ENCODE measurements around the gene EGLN2. TPM values are rescaled to one million over a fixed set of nuclear protein-coding genes. Genes with fewer than 3 reads are reported as not detected.
"Not testable (repeated sequence)": the region's sequence is repeated elsewhere in the genome, so short reads cannot be mapped to it uniquely, and the experiment has no call there.

Gene EGLN2
- total RNA-seq (2014; rRNA removed; shearing (Covaris generic)) = 58.4 and 70.7 TPM in 2 replicates
- 69.7 and 72.3 TPM in 2 replicates for polyA plus RNA-seq (2015; cell fraction: cytosol; rRNA removed)
- 67.6 and 78.5 TPM in 2 replicates for polyA plus RNA-seq (2015; cell fraction: nucleus; rRNA removed)

DNA sequence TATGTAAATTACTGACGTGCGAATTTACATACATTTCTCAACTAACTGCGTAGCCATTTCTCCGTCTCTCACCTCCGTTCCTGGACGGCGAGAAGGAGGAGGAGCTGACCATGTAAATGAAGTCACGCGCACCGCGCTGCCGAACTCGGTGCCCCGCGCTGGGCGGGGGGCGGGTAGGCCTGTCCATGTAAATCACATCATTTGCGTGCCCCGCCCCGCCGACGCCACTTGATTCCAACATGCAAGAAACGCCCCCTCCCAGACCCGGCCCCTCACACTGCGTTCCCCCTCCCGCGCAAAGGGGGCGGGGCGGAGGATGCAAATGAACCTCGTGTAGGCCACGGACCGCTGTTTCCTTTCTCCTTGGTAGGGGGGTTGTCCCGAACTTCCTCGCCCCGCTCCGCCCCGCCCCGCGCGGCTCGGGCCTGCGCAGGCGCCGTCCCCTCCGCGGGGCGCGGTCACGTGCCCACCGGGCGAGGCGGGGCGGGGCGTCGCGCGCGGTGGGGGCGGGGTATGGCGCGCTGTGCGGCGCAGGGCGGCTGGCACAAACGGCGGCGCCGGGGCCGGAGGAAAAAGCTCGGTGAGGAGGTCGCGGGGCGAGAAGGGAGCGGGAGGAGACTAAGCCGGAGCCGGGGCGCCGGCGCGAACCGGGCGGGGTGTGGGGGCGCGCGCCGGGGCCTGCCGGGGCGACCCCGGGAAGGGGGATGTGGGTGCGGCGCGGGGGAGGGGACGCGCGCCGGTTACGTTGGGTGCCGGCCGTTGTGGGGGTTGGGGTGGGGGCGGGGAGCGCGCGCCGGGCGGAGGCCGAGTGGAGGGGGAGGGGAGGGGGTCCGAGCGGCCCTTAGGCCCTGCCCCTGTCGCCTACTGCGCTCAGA is at the start of gene EGLN2:
Gene EGLN2, plus strand, starts transcription at position 509 of the 875 bp plus-strand sequence. CDS start 1,382 bp downstream, outside the sequence.
- peak; percentile 99 for DNase-seq (ENCODE audit: low read depth, low spot score)
- in situ Hi-C loops (cut with HindIII; ENCODE audit: low pct_unique_long_range_greater_than_20kb, low sequenced_read_pairs) = no loop called here

DNA sequence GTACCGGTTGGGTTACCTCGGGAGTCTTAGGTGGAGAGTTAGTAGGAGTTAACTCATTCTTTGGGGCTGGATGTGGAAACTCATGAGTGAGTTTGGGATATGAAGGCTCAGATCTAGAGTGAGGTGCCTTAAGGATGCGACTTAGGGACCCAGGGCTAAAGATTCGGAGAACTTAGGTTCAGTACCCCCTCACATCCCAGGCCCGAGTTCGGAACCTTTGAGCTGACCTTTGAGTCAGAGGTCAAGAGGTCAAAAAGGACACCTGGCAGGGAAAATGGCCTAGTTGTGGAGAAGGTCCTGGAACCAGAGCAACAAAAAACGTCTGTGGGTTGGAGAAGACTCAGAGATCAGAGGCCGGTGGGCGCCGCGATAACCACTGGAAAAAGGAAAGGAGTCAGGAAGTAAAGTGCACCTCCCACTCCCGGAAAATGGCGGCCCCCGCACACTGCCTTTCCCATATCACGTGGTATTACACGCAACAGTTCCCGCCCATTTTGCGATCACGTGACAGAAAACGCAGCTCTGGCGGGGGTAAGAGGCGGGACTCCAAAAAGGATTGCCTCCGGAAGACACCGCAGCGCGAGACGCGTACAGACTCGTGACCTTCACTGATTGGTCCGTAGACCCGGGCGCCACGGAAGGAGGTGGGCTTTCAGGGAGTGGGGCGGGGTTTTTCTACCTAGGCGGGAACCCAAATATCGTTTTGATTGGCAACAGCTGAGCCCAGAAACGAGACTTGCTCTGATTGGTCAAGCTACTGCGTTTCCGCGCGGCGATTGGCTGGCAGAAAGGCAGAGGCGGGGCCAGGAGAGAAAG is 48.7 kb upstream of the EGLN2 start, which contains the start of gene ACTMAP:
Gene ACTMAP, minus strand, starts transcription at position 420 of the 816 bp plus-strand sequence. CDS start 674 bp downstream, outside the sequence.
- DNase-seq (ENCODE audit: low read depth, low spot score) = peak; percentile 100
- in situ Hi-C loops (cut with HindIII; ENCODE audit: low pct_unique_long_range_greater_than_20kb, low sequenced_read_pairs) = no loop called here

DNA sequence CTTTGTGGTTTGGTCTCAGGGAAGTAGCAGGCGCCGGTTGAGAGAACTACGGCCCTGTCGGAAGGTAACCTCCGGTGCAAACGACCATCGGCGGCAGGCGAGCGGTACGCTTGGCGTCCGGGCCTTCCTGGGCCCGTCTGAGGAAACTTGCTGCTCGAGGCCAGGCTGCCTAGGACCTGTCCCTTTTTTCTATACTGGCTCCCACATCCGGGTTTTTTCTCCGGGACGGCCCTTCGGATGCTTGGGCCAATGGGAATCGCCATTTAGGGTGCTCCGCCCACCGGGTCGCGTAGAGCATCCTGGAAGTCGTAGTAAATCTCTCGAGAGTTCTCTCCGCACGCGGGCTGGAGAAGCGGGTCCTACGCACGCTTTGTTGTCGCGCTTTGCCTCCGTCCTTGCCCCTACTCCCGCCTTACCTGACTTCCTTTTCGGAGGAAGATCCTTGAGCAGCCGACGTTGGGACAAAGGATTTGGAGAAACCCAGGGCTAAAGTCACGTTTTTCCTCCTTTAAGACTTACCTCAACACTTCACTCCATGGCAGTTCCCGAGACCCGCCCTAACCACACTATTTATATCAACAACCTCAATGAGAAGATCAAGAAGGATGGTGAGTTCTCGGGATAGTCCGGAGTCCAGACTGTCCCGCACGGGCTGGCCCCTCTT is 48.0 kb upstream of the EGLN2 start, which contains the start of gene SNRPA:
Gene SNRPA, plus strand, starts transcription at position 330 of the 664 bp plus-strand sequence. Its CDS starts 206 bp downstream, at position 536.
- in situ Hi-C loops (cut with HindIII; ENCODE audit: low pct_unique_long_range_greater_than_20kb, low sequenced_read_pairs) = no loop called here
- DNase-seq (ENCODE audit: low read depth, low spot score) = peak; percentile 98

DNA sequence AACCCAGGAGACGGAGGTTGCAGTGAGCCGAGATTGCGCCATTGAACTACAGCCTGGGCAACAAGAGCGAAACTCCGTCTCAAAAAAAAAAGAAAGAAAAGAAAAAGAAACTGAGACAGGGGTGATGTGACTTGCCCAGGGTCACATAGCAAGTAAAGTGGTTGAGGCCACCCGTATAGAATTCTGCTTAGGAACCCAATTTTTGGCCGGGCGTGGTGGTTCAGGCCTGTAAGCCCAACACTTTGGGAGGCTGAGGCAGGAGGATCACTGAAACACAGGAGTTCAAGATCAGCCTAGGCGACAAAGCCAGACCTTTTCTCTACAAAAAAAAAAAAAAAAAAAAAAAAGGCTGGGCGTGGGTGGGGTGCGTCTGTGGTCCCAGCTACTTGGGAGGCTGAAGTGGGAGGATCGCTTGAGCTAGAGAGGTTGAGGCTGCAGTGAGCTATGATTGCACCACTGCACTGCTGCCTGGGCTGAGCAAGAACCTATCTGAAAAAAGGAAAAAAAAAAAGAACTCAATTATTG is 46.7 kb upstream of the EGLN2 start:
- no peak for DNase-seq (ENCODE audit: low read depth, low spot score)
- in situ Hi-C loops (cut with HindIII; ENCODE audit: low pct_unique_long_range_greater_than_20kb, low sequenced_read_pairs) = no loop called here

DNA sequence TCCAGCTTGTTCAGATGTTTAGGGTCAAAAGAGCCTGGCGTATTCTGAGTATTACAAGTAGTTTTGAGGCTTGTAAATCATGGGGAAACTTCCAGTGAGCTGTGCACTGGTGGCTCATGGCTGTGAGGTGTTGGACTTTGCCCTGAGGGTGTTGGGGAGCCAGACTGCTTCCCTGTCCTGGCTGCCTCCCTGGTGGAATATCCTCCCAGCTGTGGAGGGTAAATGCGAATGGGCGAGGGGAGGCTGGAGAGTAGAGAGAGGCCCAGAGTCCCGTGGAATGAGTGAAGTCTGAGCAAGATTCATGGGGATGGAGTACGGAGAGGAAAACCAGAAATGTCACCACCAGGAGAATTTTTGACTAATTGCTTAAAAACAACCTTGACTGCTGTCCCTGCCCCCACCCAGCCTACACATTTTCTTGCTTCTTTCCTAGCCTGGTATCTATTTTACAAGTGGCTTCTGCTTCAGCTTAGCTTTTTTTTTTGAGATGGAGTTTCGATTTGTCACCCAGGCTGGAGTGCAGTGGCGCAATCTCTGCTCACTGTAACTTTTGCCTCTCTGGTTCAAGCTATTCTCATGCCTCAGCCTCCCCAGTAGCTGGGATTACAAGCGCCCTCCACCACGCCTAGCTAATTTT is 44.3 kb upstream of the EGLN2 start:
- in situ Hi-C loops (cut with HindIII; ENCODE audit: low pct_unique_long_range_greater_than_20kb, low sequenced_read_pairs) = no loop called here
- DNase-seq (ENCODE audit: low read depth, low spot score) = no peak

DNA sequence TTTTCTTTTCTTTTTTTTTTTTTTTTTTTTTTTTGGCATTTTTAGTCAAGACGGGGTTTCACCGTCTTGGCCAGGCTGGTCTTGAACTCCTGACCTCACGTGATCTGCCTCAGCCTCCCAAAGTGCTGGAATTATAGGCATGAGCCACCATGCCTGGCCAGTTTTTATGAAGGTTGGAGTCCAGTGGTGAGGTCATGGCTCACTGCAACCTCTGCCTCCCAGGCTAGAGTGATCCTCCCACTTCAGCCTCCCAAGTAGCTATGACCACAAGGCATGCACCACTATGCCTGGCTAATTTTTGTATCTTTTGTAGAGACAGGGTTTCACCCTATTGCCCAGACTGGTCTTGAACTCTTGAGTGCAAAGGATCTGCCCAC is 43.8 kb upstream of the EGLN2 start:
- DNase-seq (ENCODE audit: low read depth, low spot score) = no peak
- in situ Hi-C loops (cut with HindIII; ENCODE audit: low pct_unique_long_range_greater_than_20kb, low sequenced_read_pairs) = no loop called here

DNA sequence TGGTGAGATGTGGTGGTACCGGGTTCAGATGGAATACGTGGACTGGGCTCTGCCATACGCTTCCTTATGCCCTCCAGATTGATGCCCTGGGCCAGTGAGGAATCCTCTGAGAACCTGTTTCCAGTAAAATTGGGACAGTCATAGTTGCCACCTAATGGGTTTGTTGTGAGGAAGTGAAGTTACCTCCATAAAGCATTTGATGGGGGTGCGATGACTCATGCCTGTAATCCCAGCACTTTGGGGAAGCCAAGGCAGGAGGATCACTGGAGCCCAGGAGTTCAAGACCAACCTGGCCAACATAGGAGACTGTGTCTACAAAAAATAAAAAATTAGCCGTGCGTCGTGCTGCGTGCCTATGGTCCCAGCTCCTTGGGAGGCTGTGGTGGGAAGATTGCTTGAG is 43.2 kb upstream of the EGLN2 start:
- in situ Hi-C loops (cut with HindIII; ENCODE audit: low pct_unique_long_range_greater_than_20kb, low sequenced_read_pairs) = no loop called here
- DNase-seq (ENCODE audit: low read depth, low spot score) = no peak

DNA sequence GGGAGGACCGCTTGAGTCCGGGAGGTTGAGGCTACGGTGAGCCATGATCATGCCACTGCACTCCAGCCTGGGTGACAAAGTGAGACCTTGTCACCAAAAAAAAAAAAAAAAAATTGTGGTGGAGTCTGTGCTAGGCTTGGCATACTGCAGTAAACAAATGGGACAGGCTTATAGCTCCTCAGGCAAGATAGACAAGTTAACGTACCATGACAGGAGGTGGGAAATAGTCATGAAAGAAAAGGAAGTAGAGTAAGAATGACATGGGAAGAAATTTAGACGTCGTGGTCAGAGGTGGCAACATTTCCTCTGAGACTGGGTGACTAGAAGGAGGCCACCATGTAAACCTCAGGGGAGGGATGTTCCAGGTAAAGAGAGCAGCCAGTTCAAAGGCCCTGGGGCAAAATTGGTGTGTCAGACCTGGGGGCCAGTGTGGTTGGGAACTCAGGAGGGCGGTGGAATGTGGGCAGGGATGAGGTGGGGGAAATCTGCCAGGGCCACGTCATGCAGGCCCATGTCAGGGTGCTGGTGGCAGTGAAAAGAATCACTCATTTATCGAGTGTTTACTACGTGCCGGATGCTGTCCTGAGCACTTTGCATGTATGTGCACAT is 42.4 kb upstream of the EGLN2 start:
- in situ Hi-C loops (cut with HindIII; ENCODE audit: low pct_unique_long_range_greater_than_20kb, low sequenced_read_pairs) = no loop called here
- no peak for DNase-seq (ENCODE audit: low read depth, low spot score)

DNA sequence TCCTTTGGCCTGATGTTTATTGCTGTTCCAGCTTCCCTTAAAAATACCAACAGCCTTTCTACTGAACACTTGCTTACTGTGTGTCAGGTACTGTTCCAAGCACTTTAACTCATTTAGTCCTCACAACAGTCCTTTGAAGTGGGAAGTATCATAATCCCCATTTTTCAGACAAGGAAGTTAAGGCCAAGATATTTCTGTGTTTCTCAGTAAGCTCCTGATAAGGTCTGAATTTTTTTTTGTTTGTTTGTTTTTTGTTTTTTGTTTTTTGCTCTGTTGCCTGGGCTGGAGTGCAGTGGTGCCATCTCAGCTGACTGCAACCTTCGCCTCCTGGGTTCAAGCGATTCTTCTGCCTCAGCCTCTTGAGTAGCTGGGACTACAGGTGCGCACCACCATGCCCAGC is 40.5 kb upstream of the EGLN2 start:
- DNase-seq (ENCODE audit: low read depth, low spot score) = no peak
- in situ Hi-C loops (cut with HindIII; ENCODE audit: low pct_unique_long_range_greater_than_20kb, low sequenced_read_pairs) = no loop called here

DNA sequence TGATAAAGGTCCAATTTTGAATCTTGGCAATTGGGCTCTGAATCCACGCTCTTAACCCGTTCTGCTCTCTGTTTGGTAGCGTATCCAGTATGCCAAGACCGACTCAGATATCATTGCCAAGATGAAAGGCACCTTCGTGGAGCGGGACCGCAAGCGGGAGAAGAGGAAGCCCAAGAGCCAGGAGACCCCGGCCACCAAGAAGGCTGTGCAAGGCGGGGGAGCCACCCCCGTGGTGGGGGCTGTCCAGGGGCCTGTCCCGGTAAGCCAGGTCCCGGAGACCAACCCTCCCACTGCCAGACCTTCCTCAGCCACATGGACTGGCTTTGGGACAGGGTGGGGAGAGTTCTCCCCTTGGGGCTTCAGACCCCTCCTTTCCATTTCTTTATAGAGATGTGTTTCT is 39.6 kb upstream of the EGLN2 start:
- in situ Hi-C loops (cut with HindIII; ENCODE audit: low pct_unique_long_range_greater_than_20kb, low sequenced_read_pairs) = no loop called here
- DNase-seq (ENCODE audit: low read depth, low spot score) = no peak

DNA sequence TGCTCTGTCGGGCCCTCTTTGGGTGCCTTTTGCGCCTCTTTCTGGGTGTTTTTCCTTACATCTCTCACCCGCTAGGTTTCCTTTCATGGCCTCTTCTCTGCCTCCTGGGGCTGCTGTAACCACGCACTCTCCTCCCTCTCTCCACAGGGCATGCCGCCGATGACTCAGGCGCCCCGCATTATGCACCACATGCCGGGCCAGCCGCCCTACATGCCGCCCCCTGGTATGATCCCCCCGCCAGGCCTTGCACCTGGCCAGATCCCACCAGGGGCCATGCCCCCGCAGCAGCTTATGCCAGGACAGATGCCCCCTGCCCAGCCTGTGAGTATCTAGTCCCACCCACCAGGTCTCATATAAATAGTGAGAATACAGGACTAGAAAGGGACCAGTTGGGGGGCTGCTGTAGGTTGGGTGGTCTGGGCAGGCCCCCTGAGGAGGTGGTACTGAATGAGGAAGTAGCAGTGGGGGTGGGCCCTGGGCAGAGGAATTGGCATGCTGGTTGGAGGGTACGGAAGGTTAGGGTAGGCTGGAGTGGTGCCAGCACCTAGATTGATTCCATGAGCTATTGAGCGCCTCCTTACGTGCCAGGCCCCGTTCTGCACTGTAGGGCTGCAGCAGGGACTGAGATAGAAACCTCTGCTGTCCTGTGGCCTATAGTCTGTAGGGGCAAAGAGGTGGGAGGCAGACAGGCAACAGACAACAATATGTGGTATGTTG is 36.1 kb upstream of the EGLN2 start:
- in situ Hi-C loops (cut with HindIII; ENCODE audit: low pct_unique_long_range_greater_than_20kb, low sequenced_read_pairs) = no loop called here
- DNase-seq (ENCODE audit: low read depth, low spot score) = no peak

DNA sequence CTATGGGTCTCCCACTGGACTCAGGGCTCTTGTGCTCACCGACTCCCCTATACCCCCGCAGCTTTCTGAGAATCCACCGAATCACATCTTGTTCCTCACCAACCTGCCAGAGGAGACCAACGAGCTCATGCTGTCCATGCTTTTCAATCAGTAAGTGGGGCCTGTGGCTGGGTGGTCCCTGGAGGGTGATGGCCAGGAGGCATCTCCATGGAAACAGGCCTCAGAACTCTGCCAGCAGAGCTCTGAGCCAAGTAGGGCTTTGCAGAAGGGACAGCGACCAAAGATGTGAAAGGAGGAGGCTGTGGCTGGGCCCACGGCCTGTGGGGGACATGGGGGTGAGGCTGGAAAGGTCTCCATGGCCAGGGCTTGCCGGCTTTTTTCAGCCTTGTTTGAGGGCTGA is 35.5 kb upstream of the EGLN2 start:
- in situ Hi-C loops (cut with HindIII; ENCODE audit: low pct_unique_long_range_greater_than_20kb, low sequenced_read_pairs) = no loop called here
- DNase-seq (ENCODE audit: low read depth, low spot score) = no peak

DNA sequence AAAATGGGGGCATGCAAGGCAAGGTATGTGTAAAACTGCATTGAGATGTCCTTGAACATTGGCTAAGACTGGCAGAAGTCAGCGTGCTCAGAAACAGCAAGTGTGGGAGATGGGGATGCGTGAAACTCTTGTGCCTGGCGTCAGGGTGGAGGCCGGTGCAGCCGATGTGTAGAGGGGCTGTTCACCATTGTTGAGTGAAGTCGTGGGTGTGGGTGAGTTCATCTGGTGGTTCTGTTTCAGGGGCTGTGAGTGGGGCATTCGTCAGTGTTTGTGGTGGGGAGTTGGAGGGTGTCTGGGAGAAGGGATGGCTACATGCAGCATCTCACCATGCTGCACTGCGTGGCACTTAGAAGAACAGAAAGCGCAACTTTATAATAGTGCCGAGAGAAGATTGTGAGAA is 35.0 kb upstream of the EGLN2 start:
- in situ Hi-C loops (cut with HindIII; ENCODE audit: low pct_unique_long_range_greater_than_20kb, low sequenced_read_pairs) = no loop called here
- DNase-seq (ENCODE audit: low read depth, low spot score) = no peak

DNA sequence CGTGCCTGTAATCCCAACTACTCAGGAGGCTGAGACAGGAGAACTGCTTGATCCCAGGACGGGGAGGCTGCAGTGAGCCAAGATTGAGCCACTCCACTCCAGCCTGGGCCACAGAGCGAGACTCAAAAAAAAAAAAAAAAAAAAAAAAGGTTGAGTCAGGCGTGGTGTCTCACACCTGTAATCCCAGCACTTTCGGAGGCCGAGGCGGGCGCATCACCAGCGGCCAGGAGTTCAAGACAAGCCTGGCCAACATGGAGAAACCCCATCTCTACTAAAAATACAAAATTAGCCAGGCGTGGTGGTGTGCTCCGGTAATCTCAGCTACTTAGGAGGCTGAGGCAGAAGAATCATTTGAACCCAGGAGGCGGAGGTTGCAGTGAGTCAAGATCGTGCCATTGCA is 32.6 kb upstream of the EGLN2 start:
- DNase-seq (ENCODE audit: low read depth, low spot score); in situ Hi-C loops (cut with HindIII; ENCODE audit: low pct_unique_long_range_greater_than_20kb, low sequenced_read_pairs): not testable (repeated sequence)

DNA sequence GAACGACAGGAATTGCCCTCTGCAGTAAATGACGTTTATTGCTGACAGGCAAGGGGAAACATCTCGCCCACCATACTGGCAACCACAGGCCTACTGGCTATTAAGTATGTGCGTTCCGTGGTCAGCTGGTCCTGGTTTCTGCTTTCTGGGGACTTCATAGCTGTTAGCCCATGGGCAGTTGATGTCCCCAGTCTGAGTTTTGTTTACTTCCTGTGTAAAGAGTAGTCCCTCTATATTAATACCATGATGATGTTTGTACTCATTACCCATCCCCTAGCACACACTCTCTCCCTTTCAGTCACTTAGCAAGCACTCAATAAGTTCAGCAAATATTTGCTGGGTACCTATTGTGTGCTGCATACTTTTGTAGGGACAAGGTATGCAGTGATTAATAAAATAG is 30.1 kb upstream of the EGLN2 start:
- no peak for DNase-seq (ENCODE audit: low read depth, low spot score)
- in situ Hi-C loops (cut with HindIII; ENCODE audit: low pct_unique_long_range_greater_than_20kb, low sequenced_read_pairs) = no loop called here
